Measurements from ENCODE around the gene ZNF248.

GRCh38 chr10:37857287-37858211 is at the start of gene ZNF248:
- no peak for TF ChIP-seq RFX1 (IDR thresholded peaks at IDR 0.05)
- TF ChIP-seq NFE2 (IDR thresholded peaks at IDR 0.05; ENCODE audit: low read depth) = no peak
- TF ChIP-seq CTCF (IDR thresholded peaks at IDR 0.05 in 2 of 3, conservative IDR thresholded peaks at IDR 0.05 in 1 of 3; ENCODE audit: insufficient read depth in 2 of 3, low read depth in 1 of 3, low read length in 3 of 3) = no peak; a peak in 1 of 6 replicates
- no peak for TF ChIP-seq HNRNPH1 (optimal IDR thresholded peaks at IDR 0.05; ENCODE audit: low read depth, low read length)
